ENCODE measurements around the gene DNLZ. TPM values are rescaled to one million over a fixed set of nuclear protein-coding genes. Genes with fewer than 3 reads are reported as not detected.

Gene DNLZ
- 17.4 and 19.1 TPM in 2 replicates for total RNA-seq

DNA sequence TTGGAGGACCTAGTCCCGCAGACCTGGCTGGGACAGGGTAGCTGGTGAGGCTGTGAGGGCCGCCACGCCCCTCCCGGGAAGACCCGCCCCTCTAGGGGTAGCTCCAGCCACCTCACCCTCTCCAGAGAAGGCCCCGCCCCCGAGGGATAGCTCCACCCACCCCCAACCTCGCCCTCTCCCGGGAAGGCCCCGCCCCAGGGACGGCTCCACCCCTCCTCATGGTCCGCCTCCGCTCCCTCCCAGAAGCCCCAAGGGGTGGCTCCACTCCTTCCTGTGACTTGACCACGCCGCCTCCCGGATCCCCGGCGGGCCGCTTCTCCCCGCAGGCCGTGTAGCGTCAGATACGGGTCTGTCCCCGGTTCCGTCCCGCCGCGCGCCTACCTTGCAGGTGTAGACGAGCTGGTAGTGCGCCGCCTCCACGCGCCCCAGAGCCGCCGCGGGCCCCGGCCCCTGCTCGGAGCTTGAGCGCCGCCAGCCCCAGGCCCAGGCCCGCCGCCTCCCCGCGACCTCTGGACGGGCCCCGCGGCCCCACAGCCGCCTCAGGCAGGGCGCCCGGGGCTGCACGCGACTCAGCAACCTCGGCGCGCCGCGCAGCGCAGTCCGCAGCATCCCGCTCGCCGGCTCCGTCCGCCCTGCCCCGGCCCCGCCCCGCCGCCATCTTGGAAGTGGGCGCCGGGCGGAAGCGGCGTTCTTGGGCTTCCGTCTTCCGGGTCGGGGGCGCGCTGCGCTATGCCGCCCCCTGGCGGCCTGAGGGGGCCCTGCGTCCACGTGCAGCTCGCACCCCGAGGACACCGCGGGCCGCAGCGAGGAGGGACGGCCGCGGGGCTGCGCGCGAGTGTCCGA is at the start of gene DNLZ:
Gene DNLZ (minus strand): TSS at position 639 of the 843 bp plus-strand sequence. CDS start 30 bp downstream, at position 609.

DNA sequence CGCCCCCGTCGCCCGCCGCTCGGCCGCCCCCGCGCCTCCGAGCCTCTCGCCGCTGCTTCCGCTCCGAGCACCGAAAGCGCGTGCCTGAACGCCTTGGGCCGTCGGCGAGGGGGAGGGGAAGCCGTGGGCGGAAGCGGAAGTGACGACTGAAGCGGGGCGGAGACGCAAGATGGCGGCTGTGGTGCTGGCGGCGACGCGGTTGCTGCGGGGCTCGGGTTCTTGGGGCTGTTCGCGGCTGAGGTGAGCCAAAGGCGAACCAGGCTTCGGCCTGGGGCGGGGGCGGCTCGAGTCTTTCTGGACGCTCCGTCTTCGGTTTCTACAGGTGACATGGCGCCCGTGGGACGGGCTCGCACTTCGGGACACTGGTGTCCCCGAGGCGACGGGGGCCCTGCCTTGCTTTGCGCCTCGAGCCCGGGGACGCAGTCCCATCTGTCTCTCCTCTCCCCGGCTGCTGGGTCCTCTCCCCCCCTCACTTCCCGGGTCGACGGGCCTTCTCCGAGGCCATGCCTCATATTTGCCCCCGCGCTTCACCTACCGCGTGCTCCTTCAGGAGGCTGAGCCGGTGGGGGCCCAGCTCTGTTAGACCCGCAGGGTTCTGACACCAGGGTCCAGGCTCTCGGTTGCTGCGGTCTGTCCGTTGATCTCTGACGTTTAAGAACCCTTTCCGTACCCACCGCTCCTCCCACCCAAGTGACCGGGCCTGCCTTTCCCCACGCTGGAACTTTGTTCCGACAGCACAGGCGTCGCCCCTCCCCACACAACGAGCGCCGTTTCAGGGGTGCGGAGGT is 47.1 kb upstream of the DNLZ start, which contains the start of the genes ENTR1 and PMPCA:
Gene ENTR1 (minus strand): TSS at position 115 of the 788 bp plus-strand sequence. CDS start 217 bp downstream, outside the sequence.
Gene PMPCA (plus strand): TSS at position 159 of the 788 bp plus-strand sequence. CDS start 11 bp downstream, at position 170.

DNA sequence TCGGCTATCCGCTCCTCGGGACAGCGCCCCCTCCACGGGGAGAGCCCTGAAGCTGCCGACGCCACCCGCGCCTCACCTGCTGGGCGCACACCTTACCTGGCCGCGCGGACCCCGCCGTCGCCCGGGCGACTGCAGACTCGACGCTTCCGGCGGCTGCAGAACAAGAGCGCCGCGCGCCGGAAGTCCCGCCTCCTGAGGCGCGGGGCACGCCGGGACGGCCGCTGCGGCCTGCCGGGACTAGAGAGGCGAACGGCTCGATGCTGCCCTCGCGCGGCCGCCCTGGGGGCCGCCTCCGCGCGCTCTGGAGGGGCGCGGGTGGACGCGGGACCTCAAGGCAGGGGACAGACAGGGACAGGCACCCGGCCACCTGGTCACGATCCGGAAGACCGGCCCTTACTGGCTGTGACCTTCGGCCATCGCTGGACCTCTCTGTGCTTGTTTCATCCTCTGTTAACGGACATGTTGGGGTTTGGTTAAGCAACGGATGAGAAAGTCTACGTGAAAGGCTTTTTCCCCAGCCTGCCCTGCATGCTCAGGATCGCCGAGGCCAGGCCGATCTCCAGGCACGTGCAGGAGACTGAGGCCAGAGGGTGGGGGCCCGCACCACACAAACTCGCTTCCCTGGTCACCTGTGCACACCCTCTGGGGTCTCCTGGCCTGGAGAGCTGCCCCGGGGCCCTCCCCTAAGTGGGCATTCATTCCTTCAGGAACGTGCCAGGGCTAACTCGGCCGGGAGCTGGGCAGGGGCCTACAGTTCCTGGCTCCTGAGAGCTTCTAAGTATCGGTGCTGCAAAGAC is 36.7 kb upstream of the DNLZ start, which contains the start of gene SNAPC4:
Gene SNAPC4 (minus strand): TSS at position 133 of the 797 bp plus-strand sequence. CDS start 1,742 bp downstream, outside the sequence.

GRCh38 chr9:136373300-136374182 is 10.0 kb upstream of the DNLZ start, which contains the start of gene CARD9:
CARD9 (minus strand) TSS chr9:136373669; CDS start chr9:136372078, 1,591 bp downstream.

DNA sequence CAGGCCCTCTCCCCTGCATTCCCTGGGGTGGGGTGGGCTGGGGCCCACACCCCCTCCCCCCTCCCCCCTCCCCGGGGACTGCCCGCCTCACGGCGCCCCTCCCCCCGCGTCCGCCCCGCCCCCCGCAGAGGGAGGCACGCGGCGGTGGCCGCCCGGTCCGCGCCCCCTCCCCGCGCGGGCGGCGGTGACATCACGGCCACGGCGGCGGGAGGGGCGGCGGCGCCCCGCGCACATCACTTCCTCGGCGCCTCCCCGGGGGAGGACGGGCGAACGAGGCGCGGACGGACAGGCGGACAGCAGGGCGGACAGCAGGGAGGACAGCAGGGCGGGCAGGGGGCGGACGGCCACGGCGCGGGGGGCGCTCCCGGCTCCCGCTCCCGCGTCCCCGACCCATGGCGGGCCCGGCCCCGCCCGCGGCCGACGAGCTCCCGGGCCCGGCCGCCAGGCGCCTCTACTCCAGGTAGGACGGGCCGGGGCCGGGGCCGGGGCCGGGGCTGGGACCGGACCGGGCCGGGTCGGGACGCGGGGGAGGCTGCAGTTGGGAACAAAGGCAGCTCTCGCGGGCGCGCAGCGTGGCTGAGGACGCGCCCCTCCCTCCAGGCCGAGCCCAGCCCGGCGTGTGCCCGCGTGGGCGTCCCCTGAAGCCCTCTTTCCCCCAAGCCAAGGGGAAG is 36.1 kb downstream of the DNLZ start, which contains the start of gene GPSM1:
Gene GPSM1 (plus strand): TSS at position 236 of the 671 bp plus-strand sequence. CDS start 157 bp downstream, at position 393.

Other genes with a start within 250 kb of the DNLZ start
- 49.4 and 59.1 TPM in 2 replicates for gene TMEM250, start 244.9 kb downstream of the DNLZ start, total RNA-seq
- under 0.01 TPM in 1 of 2 replicates, not detected in the other for gene LHX3, start 158.6 kb downstream of the DNLZ start, total RNA-seq
- 17.7 and 19.0 TPM in 2 replicates for gene QSOX2, start 117.9 kb downstream of the DNLZ start, total RNA-seq
- gene CCDC187, start 59.6 kb downstream of the DNLZ start, total RNA-seq = under 0.01 TPM in 1 of 2 replicates, not detected in the other
- 66.4 and 97.5 TPM in 2 replicates for gene GPSM1, start 36.2 kb downstream of the DNLZ start, total RNA-seq
- 2.1 and 3.4 TPM in 2 replicates for gene CARD9, start 9.9 kb upstream of the DNLZ start, total RNA-seq
- 7.5 and 8.5 TPM in 2 replicates for gene SNAPC4, start 36.4 kb upstream of the DNLZ start, total RNA-seq
- gene ENTR1, start 46.9 kb upstream of the DNLZ start, total RNA-seq = 37.0 and 43.4 TPM in 2 replicates
- gene PMPCA, start 46.9 kb upstream of the DNLZ start, total RNA-seq = 48.4 and 59.9 TPM in 2 replicates
- gene INPP5E, start 76.1 kb upstream of the DNLZ start, total RNA-seq = 9.1 and 10.7 TPM in 2 replicates
- gene SEC16A, start 119.3 kb upstream of the DNLZ start, total RNA-seq = 24.3 and 28.4 TPM in 2 replicates
- 10.7 and 24.4 TPM in 2 replicates for gene NOTCH1, start 182.3 kb upstream of the DNLZ start, total RNA-seq